ENCODE data around the gene HTR4. TPM values are rescaled to one million over a fixed set of nuclear protein-coding genes. Genes with fewer than 3 reads are reported as not detected.

HTR4 gene
- total RNA-seq, 1 experiment from 2014 or later: not detected

DNA sequence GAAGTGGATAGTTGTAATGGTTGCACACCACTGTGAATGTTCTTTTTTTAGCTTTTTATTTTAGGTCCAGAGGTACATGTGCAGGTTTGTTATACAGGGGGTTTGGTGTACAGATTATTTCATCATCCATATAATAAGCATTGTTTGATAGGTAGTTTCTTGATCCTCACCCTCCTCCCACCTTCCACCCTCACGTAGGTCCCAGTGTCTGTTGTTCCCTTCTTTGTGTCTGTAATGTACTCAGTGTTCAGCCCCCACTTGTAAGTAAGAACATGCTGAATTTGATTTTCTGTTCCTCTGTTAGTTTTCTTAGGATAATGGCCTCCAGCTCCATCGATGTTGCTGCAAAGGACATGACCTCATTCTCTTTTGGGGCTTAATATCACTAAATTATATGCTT, 99.7 kb downstream of the HTR4 start:
- Histone ChIP-seq H3K4ac (ENCODE audit: low read depth, low read length) (no peak overlapping the region), H3K9ac (ENCODE audit: extremely low read depth, insufficient read length, low read length) (no peak overlapping the region), H3K4me2 (ENCODE audit: insufficient read depth, insufficient read length, low read length) (no peak overlapping the region), H3K27me3 (ENCODE audit: insufficient read depth, low read length) (no peaks in the 10 kb centered on the region), H3T11ph (ENCODE audit: low read length) (no peak overlapping the region), H4K5ac (ENCODE audit: insufficient read length, low read depth, low read length) (no peak overlapping the region), H3K79me2 (ENCODE audit: insufficient read depth, low read length) (no peaks in the 10 kb centered on the region), H2BK5ac (ENCODE audit: insufficient read length, low read length) (no peak overlapping the region), H3K23me2 (ENCODE audit: insufficient read length, low read depth, low read length, poor library complexity, severe bottlenecking) (no peaks in the 10 kb centered on the region), H4K20me1 (ENCODE audit: control insufficient read depth, insufficient read depth, insufficient read length) (no peaks in the 10 kb centered on the region), H2AK5ac (ENCODE audit: insufficient read length, low read length) (no peak overlapping the region), H3K18ac (ENCODE audit: insufficient read length, low read depth, low read length) (no peak overlapping the region), H3K9me3 (ENCODE audit: control insufficient read depth, low read depth, low read length) (no peaks in the 10 kb centered on the region), H4K91ac (ENCODE audit: insufficient read length, low read depth, low read length) (no peak overlapping the region), H3K27ac (ENCODE audit: insufficient read length, low read depth, low read length) (no peak overlapping the region), H2BK120ac (ENCODE audit: low read depth, low read length, poor library complexity, severe bottlenecking) (no peak overlapping the region), H2AFZ (ENCODE audit: low read length) (no peak overlapping the region), H2BK15ac (ENCODE audit: low read depth, low read length) (no peak overlapping the region), H2BK20ac (ENCODE audit: low read depth, low read length, poor library complexity, severe bottlenecking) (no peak overlapping the region), H2BK12ac (ENCODE audit: insufficient read length, low read depth, low read length) (no peak overlapping the region), H3K14ac (ENCODE audit: insufficient read depth, low read length) (no peak overlapping the region), H4K8ac (replicated peaks; ENCODE audit: insufficient read length, low read depth, low read length) (no peak overlapping the region), H3K79me1 (ENCODE audit: insufficient read depth, low read depth, low read length, poor library complexity, severe bottlenecking) (no peaks in the 10 kb centered on the region), H3K23ac (ENCODE audit: insufficient read length, low read depth, low read length) (no peak overlapping the region), H3K4me1 (ENCODE audit: insufficient read depth, low read length) (peaks cover 6% of the 10 kb centered on the region; the same call in 1 of the 2 replicates), H3K56ac (ENCODE audit: insufficient read length, low read depth, low read length) (no peak overlapping the region)
- Mint-ChIP-seq H3K4me3 (no peak overlapping the region), H3K36me3 (ENCODE audit: insufficient read depth in 1 of 3, low read depth in 3 of 3) (no peaks in the 10 kb centered on the region), H3K27me3 (ENCODE audit: low read depth) (no peaks in the 10 kb centered on the region), H3K4me1 (peaks cover 15 to 17% of the 10 kb centered on the region in 2 experiments), H3K27ac (peak overlapping the region in 1 of 3 experiments; percentile 46; a peak in 1 of 7 replicates), H3K9me3 (no peaks in the 10 kb centered on the region; a peak in 1 of 5 replicates)
- DNase-seq: no peak
- no CpG with 5 or more reads among the region's 2 CpGs for WGBS (ENCODE audit: extremely low coverage, insufficient read length, low lambda C conversion rate)
- TF ChIP-seq, protein P1, sequence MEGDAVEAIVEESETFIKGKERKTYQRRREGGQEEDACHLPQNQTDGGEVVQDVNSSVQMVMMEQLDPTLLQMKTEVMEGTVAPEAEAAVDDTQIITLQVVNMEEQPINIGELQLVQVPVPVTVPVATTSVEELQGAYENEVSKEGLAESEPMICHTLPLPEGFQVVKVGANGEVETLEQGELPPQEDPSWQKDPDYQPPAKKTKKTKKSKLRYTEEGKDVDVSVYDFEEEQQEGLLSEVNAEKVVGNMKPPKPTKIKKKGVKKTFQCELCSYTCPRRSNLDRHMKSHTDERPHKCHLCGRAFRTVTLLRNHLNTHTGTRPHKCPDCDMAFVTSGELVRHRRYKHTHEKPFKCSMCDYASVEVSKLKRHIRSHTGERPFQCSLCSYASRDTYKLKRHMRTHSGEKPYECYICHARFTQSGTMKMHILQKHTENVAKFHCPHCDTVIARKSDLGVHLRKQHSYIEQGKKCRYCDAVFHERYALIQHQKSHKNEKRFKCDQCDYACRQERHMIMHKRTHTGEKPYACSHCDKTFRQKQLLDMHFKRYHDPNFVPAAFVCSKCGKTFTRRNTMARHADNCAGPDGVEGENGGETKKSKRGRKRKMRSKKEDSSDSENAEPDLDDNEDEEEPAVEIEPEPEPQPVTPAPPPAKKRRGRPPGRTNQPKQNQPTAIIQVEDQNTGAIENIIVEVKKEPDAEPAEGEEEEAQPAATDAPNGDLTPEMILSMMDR (conservative IDR thresholded peaks at IDR 0.05): no peak
